ENCODE data around the gene SHH. TPM values are rescaled to one million over a fixed set of nuclear protein-coding genes. Genes with fewer than 3 reads are reported as not detected.
A peak's percentile ranks its signal among the peaks of the same experiment; 100 is the strongest.

Gene SHH
- total and polyA plus RNA-seq, 2 experiments from 2014 or later = not detected

GRCh38 chr7:155805826-155806095, 6.5 kb downstream of the SHH start:
- ATAC-seq (peak; percentile 3), DNase-seq (ENCODE audit: low spot score) (peak; percentile 31)
- Mint-ChIP-seq H3K36me3 (ENCODE audit: low read depth) (no peaks in the 10 kb centered on the region), H3K27me3 (ENCODE audit: insufficient read depth, low read depth, poor library complexity) (peaks cover 81% of the 10 kb centered on the region), H3K4me1 (peaks cover 35% of the 10 kb centered on the region), H3K4me3 (peak overlapping the region; percentile 67; the same call in 1 of the 3 replicates), H3K27ac (no peak overlapping the region), H3K9me3 (peaks cover 5% of the 10 kb centered on the region; the same call in 2 of the 3 replicates)
- H3K27ac ChIP-seq (ENCODE audit: low read depth) = no peak overlapping the region
- H3K9me2 ChIP-seq (ENCODE audit: insufficient read depth) = no peaks in the 10 kb centered on the region
- H3K4me1 ChIP-seq (ENCODE audit: insufficient read depth) = peaks cover 36% of the 10 kb centered on the region
- H3K4me2 ChIP-seq = peak overlapping the region; percentile 80
- peaks cover 7% of the 10 kb centered on the region; the same call in 1 of the 2 replicates for H4K20me1 ChIP-seq (replicated peaks; ENCODE audit: insufficient read depth)
- no peaks in the 10 kb centered on the region for H3K79me2 ChIP-seq (replicated peaks; ENCODE audit: insufficient read depth)
- H3K27me3 ChIP-seq (ENCODE audit: insufficient read depth) = peaks cover 100% of the 10 kb centered on the region
- H3F3A ChIP-seq (replicated peaks; ENCODE audit: low read depth) = no peaks in the 10 kb centered on the region
- peak overlapping the region; percentile 55 for H3K4me3 ChIP-seq
- TF ChIP-seq NANOG (IDR thresholded peaks at IDR 0.05; ENCODE audit: borderline replicate concordance) (no peak), POLR2AphosphoS5 (IDR thresholded peaks at IDR 0.05; ENCODE audit: low read depth) (no peak), ZNF462 (CRISPR knock-in tag; IDR thresholded peaks at IDR 0.05) (no peak), JUNB (IDR thresholded peaks at IDR 0.05; ENCODE audit: unreplicated experiment) (no peak), CREB1 (CRISPR knock-in tag; IDR thresholded peaks at IDR 0.05; ENCODE audit: low read depth) (no peak), EZH2 (IDR thresholded peaks at IDR 0.05; ENCODE audit: low read depth, unreplicated experiment) (no peak), CTCF (conservative IDR thresholded peaks at IDR 0.05; ENCODE audit: low read depth in 2 of 2) (no peak)
- TF ChIP-seq, protein P1, sequence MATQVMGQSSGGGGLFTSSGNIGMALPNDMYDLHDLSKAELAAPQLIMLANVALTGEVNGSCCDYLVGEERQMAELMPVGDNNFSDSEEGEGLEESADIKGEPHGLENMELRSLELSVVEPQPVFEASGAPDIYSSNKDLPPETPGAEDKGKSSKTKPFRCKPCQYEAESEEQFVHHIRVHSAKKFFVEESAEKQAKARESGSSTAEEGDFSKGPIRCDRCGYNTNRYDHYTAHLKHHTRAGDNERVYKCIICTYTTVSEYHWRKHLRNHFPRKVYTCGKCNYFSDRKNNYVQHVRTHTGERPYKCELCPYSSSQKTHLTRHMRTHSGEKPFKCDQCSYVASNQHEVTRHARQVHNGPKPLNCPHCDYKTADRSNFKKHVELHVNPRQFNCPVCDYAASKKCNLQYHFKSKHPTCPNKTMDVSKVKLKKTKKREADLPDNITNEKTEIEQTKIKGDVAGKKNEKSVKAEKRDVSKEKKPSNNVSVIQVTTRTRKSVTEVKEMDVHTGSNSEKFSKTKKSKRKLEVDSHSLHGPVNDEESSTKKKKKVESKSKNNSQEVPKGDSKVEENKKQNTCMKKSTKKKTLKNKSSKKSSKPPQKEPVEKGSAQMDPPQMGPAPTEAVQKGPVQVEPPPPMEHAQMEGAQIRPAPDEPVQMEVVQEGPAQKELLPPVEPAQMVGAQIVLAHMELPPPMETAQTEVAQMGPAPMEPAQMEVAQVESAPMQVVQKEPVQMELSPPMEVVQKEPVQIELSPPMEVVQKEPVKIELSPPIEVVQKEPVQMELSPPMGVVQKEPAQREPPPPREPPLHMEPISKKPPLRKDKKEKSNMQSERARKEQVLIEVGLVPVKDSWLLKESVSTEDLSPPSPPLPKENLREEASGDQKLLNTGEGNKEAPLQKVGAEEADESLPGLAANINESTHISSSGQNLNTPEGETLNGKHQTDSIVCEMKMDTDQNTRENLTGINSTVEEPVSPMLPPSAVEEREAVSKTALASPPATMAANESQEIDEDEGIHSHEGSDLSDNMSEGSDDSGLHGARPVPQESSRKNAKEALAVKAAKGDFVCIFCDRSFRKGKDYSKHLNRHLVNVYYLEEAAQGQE (IDR thresholded peaks at IDR 0.05; ENCODE audit: unreplicated experiment) = no peak
- TF ChIP-seq, protein P2, sequence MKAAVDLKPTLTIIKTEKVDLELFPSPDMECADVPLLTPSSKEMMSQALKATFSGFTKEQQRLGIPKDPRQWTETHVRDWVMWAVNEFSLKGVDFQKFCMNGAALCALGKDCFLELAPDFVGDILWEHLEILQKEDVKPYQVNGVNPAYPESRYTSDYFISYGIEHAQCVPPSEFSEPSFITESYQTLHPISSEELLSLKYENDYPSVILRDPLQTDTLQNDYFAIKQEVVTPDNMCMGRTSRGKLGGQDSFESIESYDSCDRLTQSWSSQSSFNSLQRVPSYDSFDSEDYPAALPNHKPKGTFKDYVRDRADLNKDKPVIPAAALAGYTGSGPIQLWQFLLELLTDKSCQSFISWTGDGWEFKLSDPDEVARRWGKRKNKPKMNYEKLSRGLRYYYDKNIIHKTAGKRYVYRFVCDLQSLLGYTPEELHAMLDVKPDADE (IDR thresholded peaks at IDR 0.05) = no peak
- no peak overlapping the region for H2AFZ ChIP-seq
- H3K36me3 ChIP-seq (ENCODE audit: insufficient read depth) = no peaks in the 10 kb centered on the region

Data from GM23338 (cell line).